HG02759 (cell line): Measurements from ENCODE around the gene IGSF9.

Source experiments
- ATAC-seq: cut with Tn5 transposase; IDR thresholded peaks from one replicate; pipeline ENCODE4 v1.9.1; 2021; ENCODE audit warnings: mild to moderate bottlenecking, moderate library complexity; ENCODE audit not compliant: unreplicated experiment

Gene IGSF9

GRCh38 chr1:159947942-159948341 lies 2.5 kb upstream of the IGSF9 start:
- ATAC-seq, result no peak

GRCh38 chr1:159946242-159947187 lies 1.1 kb upstream of the IGSF9 start:
- ATAC-seq, result no peak

GRCh38 chr1:159944623-159945455 lies 574 bp downstream of the IGSF9 start:
- no peak for ATAC-seq

DNA sequence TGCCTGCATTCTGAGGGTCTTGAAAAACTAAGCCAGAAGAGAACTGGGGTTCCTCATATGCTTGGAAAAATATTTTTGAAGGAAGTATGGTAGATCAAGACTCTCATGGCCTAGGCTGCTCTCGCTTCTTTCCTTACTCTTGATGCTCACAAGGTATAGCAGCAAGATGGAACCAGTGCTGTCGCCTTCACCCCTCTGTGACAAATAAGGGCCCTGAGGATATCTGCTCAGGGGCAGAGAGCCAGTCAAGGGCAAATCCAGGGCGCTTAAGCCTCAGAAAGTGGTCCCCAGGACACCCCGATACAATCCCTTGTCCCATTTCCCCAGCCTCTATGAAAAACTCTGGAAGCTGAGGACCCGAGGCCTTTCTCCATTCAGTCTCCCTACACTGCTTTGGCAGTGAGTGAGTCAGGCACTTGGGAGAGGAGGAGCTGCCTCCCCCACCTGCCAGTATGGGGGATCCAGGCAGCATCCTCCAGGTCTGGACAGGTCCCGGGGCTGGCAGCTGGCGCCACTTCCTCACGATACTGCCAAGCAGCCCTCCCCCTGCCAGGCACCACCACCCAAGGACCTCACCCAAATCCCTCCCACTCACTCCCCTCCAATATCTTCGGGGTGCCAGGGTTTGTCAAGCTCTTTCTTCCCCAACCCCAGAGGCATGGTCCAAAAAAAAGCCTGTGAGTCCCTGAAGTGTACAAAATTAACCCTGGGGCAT lies 1.3 kb downstream of the IGSF9 start:
- no peak for ATAC-seq

GRCh38 chr1:159943278-159943640 lies 2.2 kb downstream of the IGSF9 start:
- ATAC-seq, result no peak

DNA sequence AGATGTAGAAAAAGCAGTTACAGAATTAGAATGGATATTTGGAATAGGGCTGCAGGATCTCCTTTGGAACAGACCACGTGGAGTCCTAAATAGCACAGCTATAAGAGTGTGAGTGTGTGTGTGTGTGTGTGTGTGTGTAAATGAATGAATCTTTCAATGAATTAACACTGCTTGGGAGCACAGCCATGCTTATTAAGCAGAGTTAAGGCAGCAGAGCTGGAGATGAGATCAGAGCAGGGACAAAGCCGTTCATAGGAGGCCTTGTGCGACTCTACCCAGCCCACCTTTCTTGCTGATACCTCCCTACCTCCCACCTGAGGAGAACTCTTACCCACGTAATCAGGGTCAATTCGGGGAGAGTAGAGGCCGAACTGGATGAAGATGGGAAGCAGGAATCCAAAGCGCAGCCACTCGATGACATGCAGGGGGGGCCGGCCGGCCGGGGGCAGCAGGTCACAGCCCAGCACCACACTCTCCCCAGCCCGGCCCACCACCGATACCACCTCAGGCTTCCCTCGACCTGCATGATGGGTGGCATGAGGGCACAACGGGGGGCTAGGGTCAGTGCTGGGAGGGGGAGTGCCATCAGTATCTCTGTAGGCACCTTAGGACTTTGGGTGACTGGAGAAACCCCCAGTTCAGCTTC lies 2.7 kb downstream of the IGSF9 start:
- ATAC-seq, result no peak

GRCh38 chr1:159941591-159942560 lies 3.5 kb downstream of the IGSF9 start:
- ATAC-seq, result no peak

GRCh38 chr1:159941141-159941540 lies 4.3 kb downstream of the IGSF9 start:
- no peak for ATAC-seq

- ATAC-seq, result no peak
These were observed 5.3 kb downstream of the IGSF9 start for GRCh38 chr1:159940006-159940620.

GRCh38 chr1:159939678-159940002 lies 5.8 kb downstream of the IGSF9 start:
- no peak for ATAC-seq

DNA sequence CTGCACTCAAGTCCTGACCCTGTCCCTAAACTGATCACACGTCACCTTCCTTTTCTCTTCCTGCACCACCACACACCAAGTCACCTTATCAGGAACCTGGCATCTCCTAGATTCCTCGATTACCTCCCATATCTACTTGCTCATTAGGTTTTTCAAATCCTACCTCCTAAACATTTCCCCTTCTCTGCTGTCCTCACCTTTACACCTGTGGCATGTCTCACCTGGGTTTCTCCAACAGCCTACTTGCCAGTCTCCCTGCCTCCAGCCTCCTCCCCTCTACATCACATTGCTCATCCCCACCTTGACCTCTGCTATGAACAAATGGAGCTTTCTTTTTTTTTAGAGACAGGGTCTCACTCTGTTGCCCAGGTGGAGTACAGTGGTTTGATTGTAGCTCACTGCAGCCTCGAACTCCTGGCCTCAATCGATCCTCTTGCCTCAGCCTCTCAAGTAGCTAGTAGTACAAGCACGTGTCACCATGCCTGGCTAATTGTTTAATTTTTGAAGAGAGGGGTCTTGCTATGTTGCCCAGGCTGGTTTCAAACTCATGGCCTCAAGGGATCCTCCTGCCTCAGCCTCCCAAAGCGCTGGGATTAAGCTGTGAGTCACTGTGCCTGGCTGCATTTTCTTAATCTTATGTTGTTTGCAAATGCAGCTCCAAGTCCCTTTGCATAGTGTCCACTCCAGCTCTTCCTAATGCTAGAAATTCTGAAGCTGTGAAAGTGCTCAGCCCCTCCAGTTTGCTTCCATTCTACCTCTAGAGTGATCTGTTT lies 6.3 kb downstream of the IGSF9 start:
- no peak for ATAC-seq

DNA sequence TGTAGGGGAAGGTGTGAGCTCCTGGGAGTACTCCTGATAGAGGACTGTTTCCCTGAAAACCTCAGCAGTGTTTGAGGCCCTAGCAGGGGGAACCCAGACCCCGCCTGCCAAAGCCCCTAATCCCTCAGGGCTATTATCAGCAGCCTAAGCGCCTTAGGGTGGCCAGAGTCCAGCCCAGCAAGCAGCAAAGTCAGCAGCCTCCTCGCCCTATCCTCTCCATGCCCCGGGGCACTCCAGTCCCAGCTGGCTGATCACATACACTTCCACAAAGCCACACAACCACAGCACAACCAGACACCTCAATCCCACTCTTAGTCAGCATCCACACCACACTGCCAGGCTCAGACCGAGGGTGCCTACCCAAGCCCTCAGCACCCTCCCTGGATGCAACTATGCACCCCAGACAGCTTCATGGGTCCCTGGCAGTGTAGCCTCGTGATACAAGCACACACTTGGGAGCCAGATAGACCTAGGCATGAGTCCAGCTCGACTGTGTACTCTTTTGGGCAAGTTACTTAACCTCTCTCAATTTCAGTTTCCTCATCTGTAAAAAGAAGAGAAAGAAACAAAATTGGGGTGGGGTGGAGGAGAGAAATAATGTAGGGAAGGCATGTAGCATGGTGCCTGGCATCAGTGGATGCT lies 7.1 kb downstream of the IGSF9 start:
- no peak for ATAC-seq

DNA sequence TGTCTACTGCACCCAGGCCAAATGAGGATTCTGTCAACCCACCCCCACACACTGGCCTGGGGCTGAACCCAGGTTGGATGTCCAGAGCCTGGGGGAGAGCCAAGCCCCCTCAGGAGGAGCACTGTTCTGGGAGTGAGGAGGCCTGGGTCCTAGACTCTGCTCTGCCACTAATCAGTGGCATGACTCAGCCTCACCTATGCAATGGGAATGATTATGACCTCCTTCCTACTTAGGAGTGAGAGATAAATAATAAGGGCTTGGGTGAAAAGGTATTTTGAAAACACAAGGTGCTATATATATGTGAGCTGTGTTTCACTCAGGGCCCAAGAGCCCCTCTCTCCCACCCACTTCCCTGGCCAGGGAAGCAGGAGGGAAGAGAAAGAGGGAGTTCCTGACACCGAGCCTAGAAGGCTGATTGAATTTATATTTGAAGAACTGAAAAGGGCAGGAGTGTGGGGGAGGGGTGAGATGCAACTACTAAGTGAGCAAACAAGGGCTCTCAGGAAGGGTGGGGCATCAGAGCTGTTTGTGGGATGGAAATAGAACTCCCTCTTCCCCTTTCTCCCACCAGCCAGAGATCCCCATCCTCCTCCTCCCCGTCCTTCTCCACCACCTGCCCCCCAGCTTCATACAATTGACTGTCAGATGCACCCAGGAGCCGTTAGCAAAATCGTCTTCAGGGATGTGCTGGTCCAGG lies 8.2 kb downstream of the IGSF9 start:
- no peak for ATAC-seq

GRCh38 chr1:159936273-159936904 lies 9.0 kb downstream of the IGSF9 start:
- no peak for ATAC-seq

- ATAC-seq, result no peak
These were observed 9.6 kb downstream of the IGSF9 start for GRCh38 chr1:159935719-159936272.

GRCh38 chr1:159935305-159935704 lies 10.1 kb downstream of the IGSF9 start:
- ATAC-seq, result no peak
